ENCODE measurements around the gene PRM1. TPM values are rescaled to one million over a fixed set of nuclear protein-coding genes. Genes with fewer than 3 reads are reported as not detected.
A peak's percentile ranks its signal among the peaks of the same experiment; 100 is the strongest.
"Not testable (repeated sequence)": the region's sequence is repeated elsewhere in the genome, so short reads cannot be mapped to it uniquely, and the experiment has no call there.

Gene PRM1
- total RNA-seq, 1 experiment from 2014 or later: not detected

DNA sequence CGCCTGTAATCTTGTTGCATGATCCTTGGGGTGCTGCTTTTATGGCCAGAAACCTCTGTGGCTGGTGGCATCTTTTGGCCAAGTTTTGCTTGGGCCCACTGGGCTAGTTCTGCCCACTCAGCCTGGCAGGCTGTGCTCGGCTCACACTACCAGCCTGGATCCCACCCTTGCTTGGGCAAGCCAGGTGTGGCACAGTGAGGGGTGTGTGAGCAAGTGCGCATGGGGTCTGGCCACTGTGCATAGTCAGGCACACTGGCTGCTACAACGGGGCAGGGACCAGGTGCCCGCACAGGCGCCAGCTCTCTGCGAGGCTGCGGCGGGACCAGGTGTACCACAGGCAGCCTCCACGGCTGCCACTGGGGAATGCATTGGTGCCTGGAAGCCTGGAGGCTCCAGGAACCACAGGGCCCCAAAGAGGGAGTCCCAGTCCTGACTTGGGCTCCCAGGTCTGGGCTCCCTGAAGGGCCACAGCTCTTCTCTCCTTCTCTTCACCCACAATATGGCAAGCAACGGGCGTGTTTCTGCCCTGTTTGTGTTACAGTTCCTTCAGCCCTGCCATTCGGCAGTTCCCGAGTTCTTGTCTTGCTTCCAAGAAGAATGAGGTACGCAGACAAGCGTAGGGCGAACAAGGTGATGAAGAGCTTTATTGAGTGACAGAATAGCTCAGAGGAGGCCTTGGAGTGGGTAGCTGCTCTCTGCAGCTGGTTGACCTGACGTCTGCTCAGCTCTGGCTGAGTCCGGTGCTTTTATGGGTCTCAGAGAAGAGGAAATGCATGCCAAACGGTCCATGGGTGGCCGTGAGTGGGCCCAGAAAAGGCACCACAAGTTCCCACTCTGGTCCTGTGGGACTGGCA lies 26.7 kb upstream of the PRM1 start:
- H3K27ac ChIP-seq: no peak overlapping the region
- DNase-seq: no peak

DNA sequence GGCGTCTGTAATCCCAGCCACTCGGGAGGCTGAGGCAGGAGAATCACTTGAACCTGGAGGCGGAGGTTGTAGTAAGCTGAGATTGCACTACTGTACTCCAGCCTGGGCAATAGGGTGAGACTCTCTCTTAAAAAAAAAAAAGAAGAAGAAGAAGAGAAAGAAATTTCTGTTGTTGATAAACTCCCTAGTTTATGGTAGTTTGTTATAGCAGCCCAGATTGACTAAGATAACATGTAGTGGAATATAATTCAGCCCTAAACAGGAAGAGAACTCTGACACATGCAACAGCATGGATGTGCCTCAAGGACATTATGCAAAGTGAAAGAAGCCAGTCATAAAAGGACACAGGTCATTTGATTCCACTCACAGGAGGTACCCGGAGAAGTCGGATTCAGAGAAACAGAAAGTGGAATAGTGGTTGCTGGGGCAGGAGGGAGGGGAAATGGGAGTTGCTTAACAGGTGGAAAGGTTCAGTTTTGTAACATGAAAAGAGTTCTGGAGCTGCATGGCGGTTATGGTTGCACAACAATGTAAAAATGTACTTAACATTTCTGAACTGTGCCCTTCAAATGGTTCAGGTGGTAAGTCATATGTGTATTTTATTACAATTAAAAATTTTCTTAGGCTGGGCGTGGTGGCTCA lies 26.0 kb upstream of the PRM1 start:
- no peak for DNase-seq
- H3K27ac ChIP-seq: no peak overlapping the region

More for the DNA sequence above, 26.7 kb upstream of the PRM1 start:
- Histone ChIP-seq H3K36me3 (no peaks in the 10 kb centered on the region), H3K27me3 (no peaks in the 10 kb centered on the region), H3K4me3 (no peak overlapping the region), H3K9me3 (replicated peaks) (no peaks in the 10 kb centered on the region), H3K4me1 (peaks cover 16% of the 10 kb centered on the region; the same call in 1 of the 2 replicates)

DNA sequence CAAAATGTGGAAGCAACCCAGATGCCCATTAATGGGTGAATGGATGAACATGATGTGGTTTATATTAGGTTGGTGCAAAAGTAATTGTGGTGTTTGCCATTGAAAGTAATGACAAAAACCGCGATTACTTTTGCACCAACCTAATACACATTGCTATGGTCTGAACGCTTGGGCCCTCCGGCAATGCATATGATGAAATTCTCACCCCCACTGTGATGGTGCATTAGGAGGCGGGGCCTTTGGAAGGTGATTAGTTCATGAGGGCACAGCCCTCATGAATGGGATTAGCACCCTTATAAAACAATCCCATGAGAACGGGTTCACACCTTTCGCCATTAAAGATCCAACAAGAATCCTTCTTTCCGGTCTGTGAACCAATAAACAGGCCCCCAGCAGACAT lies 25.3 kb upstream of the PRM1 start:
- Histone ChIP-seq H3K36me3 (no peaks in the 10 kb centered on the region), H3K27me3 (no peaks in the 10 kb centered on the region), H3K9me3 (replicated peaks) (no peaks in the 10 kb centered on the region), H3K27ac (no peak overlapping the region), H3K4me1 (peaks cover 9% of the 10 kb centered on the region; the same call in 1 of the 2 replicates), H3K4me3 (no peak overlapping the region)
- no peak for DNase-seq

More for the DNA sequence above, 26.0 kb upstream of the PRM1 start:
- no peaks in the 10 kb centered on the region for H3K27me3 ChIP-seq
- no peak overlapping the region for H3K4me3 ChIP-seq
- H3K9me3 ChIP-seq (replicated peaks): no peaks in the 10 kb centered on the region
- H3K36me3 ChIP-seq: no peaks in the 10 kb centered on the region
- peaks cover 11% of the 10 kb centered on the region; the same call in 1 of the 2 replicates for H3K4me1 ChIP-seq

DNA sequence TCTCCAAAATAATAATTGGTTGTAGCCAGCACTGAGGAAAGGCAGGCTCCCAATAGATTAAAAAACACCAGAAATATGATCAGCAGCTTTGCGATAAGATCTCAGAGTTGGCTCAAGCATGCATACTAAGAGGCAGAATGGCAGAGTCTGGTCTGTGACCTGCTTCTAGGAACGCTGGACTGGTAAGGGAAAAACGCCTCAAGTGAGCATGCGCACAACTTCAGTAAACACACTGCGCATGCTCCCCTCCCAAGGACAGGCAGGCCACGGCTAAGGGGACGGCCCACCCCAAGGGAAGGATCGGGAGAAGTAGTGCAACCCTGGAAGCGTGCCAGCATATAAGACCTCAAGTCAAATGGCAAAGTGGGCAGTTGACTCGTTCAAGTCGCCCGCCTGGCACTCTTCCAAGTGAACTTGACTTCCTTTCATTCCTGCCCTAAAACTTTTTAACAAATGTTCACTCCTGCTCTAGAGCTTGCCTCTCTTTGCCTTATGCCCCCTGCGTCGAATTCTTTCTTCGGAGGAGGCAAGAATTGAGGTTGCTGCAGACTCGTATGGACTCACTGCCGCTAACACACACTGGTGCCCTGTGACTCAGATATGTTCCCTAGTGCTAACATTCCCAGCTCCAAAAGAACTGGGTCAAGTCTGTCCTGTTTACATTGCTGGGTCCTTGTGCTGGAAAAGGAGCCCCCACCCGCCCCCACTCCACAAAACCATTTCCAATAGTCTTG lies 22.4 kb upstream of the PRM1 start:
- H3K4me3 ChIP-seq: peak overlapping the region; percentile 40
- peaks cover 5% of the 10 kb centered on the region; the same call in 1 of the 2 replicates for H3K4me1 ChIP-seq
- H3K36me3 ChIP-seq: no peaks in the 10 kb centered on the region
- H3K27ac ChIP-seq: peak overlapping the region; percentile 1; the same call in 1 of the 2 replicates
- peak; percentile 85 to 88 for DNase-seq
- H3K9me3 ChIP-seq (replicated peaks): no peaks in the 10 kb centered on the region
- no peaks in the 10 kb centered on the region for H3K27me3 ChIP-seq

DNA sequence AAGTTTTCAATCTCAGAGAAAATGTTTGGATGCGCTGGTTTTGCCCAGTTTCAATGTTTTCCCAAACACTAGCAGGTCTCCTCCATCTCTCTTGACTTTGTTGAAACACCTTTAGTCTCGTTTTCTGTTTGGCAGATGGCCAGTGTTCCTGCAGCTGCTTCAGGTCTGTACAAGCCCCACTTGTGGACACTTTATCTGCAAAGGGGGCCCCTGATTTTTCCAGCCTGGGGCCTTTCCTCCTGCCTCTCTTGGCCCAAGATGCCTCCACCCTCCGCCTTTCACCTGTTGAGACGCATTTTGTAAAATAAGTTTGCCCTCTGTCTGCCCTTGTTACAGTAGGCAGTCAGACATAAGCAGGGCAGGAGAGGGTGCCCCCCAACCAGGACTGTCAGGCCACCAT lies 21.8 kb upstream of the PRM1 start:
- Histone ChIP-seq H3K4me3 (no peak overlapping the region), H3K4me1 (peaks cover 8% of the 10 kb centered on the region; the same call in 1 of the 2 replicates), H3K27ac (peak overlapping the region; percentile 1; the same call in 1 of the 2 replicates), H3K36me3 (no peaks in the 10 kb centered on the region), H3K9me3 (replicated peaks) (no peaks in the 10 kb centered on the region), H3K27me3 (no peaks in the 10 kb centered on the region)
- DNase-seq: no peak

DNA sequence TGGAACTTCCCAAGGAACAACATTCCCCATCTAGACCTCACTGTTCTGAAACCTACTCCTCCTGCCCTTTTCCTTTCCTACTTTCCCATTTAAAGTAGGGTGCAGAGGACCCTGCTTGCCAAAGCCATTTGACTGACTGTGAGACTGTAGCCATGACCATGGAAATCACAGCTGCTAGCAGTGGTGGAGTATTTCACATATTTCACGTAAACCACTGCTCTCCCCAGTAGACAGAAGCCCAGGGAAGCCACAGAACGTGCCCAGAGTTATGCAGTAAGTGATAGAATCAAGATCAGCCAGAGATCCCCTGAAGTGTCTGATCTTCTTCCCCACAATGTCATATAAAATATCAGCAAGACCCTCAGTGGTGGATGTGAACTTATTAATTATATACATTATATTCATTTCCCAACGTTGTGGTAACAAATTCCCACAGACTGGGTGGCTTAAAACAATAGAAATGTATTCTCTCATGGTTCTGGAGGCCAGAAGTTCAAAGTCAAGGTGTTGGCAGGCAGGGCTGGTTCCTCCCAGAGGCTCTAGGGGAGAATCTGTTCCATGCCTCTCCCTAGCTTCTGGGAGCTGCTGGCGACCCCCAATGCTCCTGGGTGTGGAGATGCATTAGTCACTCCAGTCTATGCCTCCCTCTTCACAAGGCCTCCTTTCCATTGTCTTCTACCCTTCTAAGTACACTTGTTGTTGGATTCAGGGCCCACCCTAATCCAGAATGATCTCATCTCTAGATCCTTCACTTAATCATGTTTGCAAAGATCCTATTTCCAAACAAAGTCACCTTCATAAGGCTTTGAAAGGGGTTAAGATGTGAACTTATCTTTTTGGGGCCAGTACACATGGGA lies 20.7 kb upstream of the PRM1 start:
- H3K9me3 ChIP-seq (replicated peaks): no peaks in the 10 kb centered on the region
- no peak for DNase-seq
- H3K36me3 ChIP-seq: no peaks in the 10 kb centered on the region
- H3K4me1 ChIP-seq: peaks cover 11% of the 10 kb centered on the region; the same call in 1 of the 2 replicates
- no peak overlapping the region for H3K27ac ChIP-seq
- H3K4me3 ChIP-seq: no peak overlapping the region
- H3K27me3 ChIP-seq: no peaks in the 10 kb centered on the region

DNA sequence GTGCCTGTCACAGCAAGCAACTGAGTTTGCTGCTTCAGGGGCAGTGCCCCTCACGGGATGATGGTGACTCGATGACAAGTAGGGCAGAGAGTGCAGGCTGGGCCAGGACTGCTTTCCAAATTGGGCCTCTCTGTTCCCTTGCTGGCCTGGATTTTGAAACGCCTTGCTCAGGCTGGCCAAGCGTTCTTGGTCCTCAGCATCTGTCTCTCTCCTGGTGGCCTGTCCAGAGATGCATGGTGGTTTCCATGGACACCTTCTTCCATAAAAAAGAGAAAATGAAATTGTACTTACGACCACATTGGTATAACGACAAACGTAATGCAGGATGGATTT lies 19.4 kb upstream of the PRM1 start:
- H3K4me1 ChIP-seq: peaks cover 11% of the 10 kb centered on the region; the same call in 1 of the 2 replicates
- no peak overlapping the region for H3K4me3 ChIP-seq
- no peaks in the 10 kb centered on the region for H3K27me3 ChIP-seq
- H3K36me3 ChIP-seq: no peaks in the 10 kb centered on the region
- no peak for DNase-seq
- H3K27ac ChIP-seq: no peak overlapping the region
- H3K9me3 ChIP-seq (replicated peaks): no peaks in the 10 kb centered on the region

DNA sequence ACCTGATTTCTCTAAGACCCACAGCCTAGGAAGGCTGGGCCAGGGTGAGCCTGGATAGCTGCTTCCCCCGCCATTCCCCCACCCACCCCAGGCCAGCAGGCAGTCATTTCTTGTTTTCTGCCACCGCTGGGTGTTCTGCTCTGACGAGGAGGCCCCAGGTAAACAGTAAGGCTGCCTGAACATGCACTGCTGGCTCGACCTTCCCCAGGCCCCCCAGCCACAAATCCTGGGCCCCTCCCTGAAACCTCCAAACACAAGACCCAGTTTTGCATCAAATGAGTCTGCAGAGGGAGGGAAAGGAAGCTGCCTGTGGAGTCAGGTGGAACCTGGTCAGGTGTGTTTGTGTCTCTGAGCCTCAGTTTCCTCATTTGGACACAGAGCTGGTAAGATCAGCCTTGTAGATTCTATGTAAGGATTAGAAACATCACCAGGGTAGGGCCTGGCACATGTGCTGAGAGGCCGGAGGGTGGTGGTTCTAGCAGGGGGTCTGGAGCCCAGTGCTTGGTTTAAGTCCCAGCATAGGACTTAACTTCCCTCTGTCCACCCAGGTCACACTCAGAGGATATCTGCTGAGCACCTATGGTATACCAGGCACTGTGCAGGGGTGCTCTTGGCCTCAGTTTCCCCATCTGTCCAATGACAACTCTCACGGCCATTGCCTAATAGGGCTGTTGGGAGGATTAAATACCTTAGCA lies 18.9 kb upstream of the PRM1 start:
- H3K4me3 ChIP-seq: no peak overlapping the region
- H3K4me1 ChIP-seq: peaks cover 11% of the 10 kb centered on the region; the same call in 1 of the 2 replicates
- DNase-seq: no peak
- H3K36me3 ChIP-seq: no peaks in the 10 kb centered on the region
- H3K9me3 ChIP-seq (replicated peaks): no peaks in the 10 kb centered on the region
- H3K27me3 ChIP-seq: no peaks in the 10 kb centered on the region
- H3K27ac ChIP-seq: no peak overlapping the region

DNA sequence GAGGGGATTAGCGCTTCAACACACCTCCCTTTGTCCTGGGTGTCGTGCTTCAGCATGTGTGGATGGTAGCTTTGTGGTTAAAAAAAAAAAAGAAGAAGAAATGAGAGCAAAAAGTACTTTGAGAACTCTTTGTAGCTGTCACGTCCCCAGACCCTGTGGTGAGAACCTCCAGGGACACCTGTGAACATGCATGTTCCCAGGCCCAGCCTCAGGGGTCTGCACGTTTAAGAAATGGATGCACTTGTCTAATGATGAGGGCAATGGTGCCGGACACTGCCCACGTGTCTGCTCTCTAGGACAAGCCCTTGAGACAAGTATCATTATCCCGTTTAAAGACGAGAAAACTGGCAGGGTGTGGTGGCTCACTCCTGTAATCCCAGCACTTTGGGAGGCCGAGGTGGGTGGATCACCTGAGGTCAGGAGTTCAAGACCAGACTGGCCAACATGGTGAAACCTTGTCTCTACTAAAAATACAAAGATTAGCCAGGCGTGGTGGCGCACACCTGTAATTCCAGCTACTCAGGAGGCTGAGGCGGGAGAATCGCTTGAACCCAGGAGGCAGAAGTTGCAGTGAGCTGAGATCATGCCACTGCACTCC lies 17.9 kb upstream of the PRM1 start:
- not testable (repeated sequence) for H3K36me3 ChIP-seq; H3K4me3 ChIP-seq; DNase-seq; H3K27ac ChIP-seq; H3K9me3 ChIP-seq (replicated peaks); H3K27me3 ChIP-seq
- H3K4me1 ChIP-seq: peaks cover 11% of the 10 kb centered on the region; the same call in 1 of the 2 replicates

DNA sequence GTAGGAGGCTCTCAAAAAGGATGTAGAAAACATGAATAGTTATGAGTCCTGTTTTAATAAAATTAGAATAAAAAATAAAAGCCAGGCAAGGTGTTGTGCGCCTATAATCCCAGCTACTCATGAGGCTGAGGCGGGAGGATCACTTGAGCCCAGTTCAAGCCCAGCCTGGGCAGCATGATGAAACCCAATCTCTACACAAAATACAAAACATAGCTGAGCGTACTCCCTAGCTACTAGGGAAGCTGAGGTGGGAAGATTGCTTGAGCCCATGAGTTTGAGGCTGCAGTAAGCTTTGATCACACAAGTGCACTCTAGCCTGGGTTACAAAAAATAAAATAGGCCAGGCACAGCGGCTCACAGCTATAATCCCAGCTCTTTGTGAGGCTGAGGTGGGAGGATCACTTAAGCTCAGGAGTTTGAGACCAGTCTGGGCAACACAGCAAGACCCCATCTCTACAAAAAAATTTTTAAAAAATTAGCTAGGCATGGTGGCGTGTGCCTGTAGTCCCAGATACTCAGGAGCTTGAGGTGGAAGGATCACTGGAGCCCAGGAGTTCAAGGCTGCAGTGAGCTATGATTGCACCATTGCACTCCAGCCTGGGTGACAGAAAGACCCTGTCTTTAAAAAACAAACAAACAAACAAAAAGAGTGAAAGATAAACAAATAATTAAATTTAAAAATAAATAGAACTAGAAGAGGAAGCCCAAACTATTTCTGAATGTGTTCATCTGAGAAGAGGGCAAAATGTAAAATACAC lies 17.2 kb upstream of the PRM1 start:
- H3K27ac ChIP-seq: no peak overlapping the region
- no peak overlapping the region for H3K4me3 ChIP-seq
- peaks cover 10% of the 10 kb centered on the region; the same call in 1 of the 2 replicates for H3K4me1 ChIP-seq
- DNase-seq: no peak
- no peaks in the 10 kb centered on the region for H3K27me3 ChIP-seq
- H3K9me3 ChIP-seq (replicated peaks): no peaks in the 10 kb centered on the region
- H3K36me3 ChIP-seq: no peaks in the 10 kb centered on the region

DNA sequence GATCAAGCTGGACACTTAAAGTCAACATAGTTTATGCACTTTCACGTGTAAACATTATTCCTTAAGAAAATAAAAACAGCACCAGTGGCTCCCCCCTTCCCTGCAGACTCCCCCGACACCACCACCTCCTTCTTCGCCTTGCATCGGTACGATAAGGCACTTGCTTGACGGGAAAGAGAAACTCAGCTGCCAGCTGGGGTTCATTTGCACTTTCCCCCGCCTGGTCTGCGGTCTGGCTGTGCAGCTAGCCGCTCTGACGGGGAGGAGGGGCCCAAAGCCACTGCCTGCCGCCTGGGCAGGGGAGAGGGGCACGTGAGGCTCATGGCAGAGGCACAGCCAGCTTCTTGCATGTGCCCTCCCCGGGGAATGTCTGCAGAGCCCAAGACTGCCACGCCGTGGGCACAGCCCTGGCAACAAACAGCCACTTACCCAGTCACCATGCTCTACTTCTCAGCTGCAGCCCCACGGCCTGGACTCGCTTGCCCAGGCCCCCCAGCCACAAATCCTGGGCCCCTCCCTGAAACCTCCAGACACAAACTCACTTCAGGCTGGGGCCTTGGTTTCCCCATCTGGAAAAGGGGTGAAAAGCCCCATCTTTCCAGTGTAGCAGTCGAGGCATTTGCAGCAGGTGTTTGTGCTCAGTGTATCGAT lies 16.5 kb upstream of the PRM1 start:
- peaks cover 6% of the 10 kb centered on the region; the same call in 1 of the 2 replicates for H3K4me1 ChIP-seq
- H3K36me3 ChIP-seq: no peaks in the 10 kb centered on the region
- DNase-seq: peak; percentile 59 to 62
- no peaks in the 10 kb centered on the region for H3K27me3 ChIP-seq
- H3K9me3 ChIP-seq (replicated peaks): no peaks in the 10 kb centered on the region
- no peak overlapping the region for H3K27ac ChIP-seq
- no peak overlapping the region for H3K4me3 ChIP-seq

DNA sequence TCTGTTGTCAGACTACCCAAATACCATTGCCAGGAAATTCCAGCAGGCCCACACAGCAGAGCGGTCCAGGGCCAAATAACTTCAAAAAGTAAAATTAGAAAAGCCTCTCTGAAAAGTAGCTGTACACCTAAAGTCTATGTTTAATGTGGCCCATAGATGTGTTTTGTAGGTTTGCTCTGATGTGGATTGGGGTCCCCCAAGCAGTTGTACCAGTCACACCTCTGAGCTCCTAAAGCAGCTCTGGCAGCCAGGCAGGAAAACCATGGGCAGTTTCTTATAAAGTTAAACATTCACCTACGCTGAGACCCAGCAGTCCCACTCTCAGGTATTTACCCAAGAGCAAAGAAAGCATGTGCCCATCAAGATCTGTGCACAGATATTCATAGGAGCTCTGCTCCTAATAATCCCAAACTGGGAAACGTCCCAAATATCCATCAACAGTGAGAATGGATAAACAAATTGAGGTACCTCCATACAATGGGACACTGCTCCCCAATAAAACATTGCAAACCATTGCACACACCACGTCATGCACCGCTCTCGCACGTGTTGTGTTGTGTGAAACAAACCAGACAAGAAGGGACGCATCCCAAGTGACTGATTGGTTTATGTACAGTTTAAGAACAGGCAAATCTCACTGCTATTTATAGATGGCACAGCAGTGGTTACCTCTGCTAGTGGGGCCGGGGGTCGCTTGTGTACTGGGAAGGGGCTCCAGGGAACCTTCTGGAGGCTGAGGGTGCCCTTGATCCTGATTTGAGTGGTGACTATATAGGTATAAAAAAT lies 15.8 kb upstream of the PRM1 start:
- Histone ChIP-seq H3K36me3 (no peaks in the 10 kb centered on the region), H3K27ac (no peak overlapping the region), H3K4me1 (peaks cover 6% of the 10 kb centered on the region; the same call in 1 of the 2 replicates), H3K9me3 (replicated peaks) (no peaks in the 10 kb centered on the region), H3K4me3 (no peak overlapping the region), H3K27me3 (no peaks in the 10 kb centered on the region)
- DNase-seq: no peak
